B cell (primary cell): ENCODE data around the gene EFNB2. TPM values are rescaled to one million over a fixed set of nuclear protein-coding genes. Genes with fewer than 3 reads are reported as not detected.

ENCODE experiments used
- ATAC-seq: fragments of 200-7000 bp; cut with Tn5 transposase; one replicate; pipeline ENCODE4 v1.10.0; 2021; ENCODE audit warnings: low read depth, mild to moderate bottlenecking, moderate number of reproducible peaks, moderate library complexity
- CTCF ChIA-PET: fragments of 350-600 bp; sonication (Branson Sonifier 250); formaldehyde crosslinking; loops from one replicate; lab custom pipeline; 2021; ENCODE audit warnings: antibody characterized with exemption, inconsistent platforms; lab: Charles Lee
- POLR2A ChIA-PET: fragments of 350-600 bp; sonication (Branson Sonifier 250); formaldehyde crosslinking; loops from one replicate; lab custom pipeline; 2021; ENCODE audit warnings: antibody characterized with exemption; lab: Charles Lee
- DNase-seq: peaks from one replicate; pipeline ENCODE4 v3.0.0; 2013
- H2AFZ ChIP-seq: 2 replicates; pipeline ENCODE4 v1.6.1; 2012; ENCODE audit warnings: mild to moderate bottlenecking, low read depth, low read length; ENCODE audit not compliant: insufficient read depth, poor library complexity, severe bottlenecking
- H3K27ac ChIP-seq, 2 donors: 1 replicate in 1 of 2; 2 replicates in 1 of 2; pipeline ENCODE4 v1.5.1; 2012 to 2013; ENCODE audit warnings: low read length in 2 of 2, mild to moderate bottlenecking in 2 of 2, moderate library complexity in 1 of 2
- H3K27me3 ChIP-seq, 4 experiments: fragments of 200-600 bp in 1 of 4; sonication (generic) in 1 of 4; replicated peaks in 1 of 4; 1 replicate in 2 of 4; 2 replicates in 2 of 4; pipeline versions ENCODE4 v1.6.1 to v1.7.0; 2013 to 2016; ENCODE audit warnings: low read length in 3 of 4, mild to moderate bottlenecking in 2 of 4, mixed read lengths in 1 of 4, moderate library complexity in 1 of 4; ENCODE audit not compliant: insufficient read depth in 4 of 4, control insufficient read depth in 3 of 4; ENCODE audit errors: control extremely low read depth in 1 of 4
- H3K36me3 ChIP-seq, 2 experiments: replicated peaks in 1 of 2; 1 replicate in 1 of 2; 2 replicates in 1 of 2; pipeline versions ENCODE4 v1.6.1 to v1.7.1; 2013; ENCODE audit warnings: low read length in 1 of 2; ENCODE audit not compliant: insufficient read depth in 2 of 2, control insufficient read depth in 1 of 2; ENCODE audit errors: control extremely low read depth in 1 of 2, extremely low read depth in 1 of 2
- H3K4me1 ChIP-seq, 2 donors: fragments of 200-600 bp in 1 of 2; sonication (generic) in 1 of 2; 1 replicate in 1 of 2; 2 replicates in 1 of 2; pipeline versions ENCODE4 v1.5.1 to v1.6.1; 2013 to 2017; ENCODE audit warnings: low read length in 2 of 2; ENCODE audit not compliant: control insufficient read depth in 2 of 2, insufficient read depth in 2 of 2
- H3K4me2 ChIP-seq: replicated peaks from 2 replicates; pipeline ENCODE3; 2012; ENCODE audit warnings: mild to moderate bottlenecking, low read depth, low read length; ENCODE audit not compliant: poor library complexity, severe bottlenecking
- H3K4me3 ChIP-seq, 5 experiments: fragments of 200-600 bp in 1 of 5; sonication (generic) in 1 of 5; 1 replicate in 3 of 5; 2 replicates in 2 of 5; pipeline versions ENCODE4 v1.5.1 to v1.7.0; 2011 to 2016; ENCODE audit warnings: low read length in 4 of 5, mild to moderate bottlenecking in 4 of 5, low read depth in 2 of 5, control low read depth in 1 of 5, moderate library complexity in 1 of 5; ENCODE audit not compliant: insufficient read depth in 1 of 5; ENCODE audit errors: control extremely low read depth in 1 of 5, extremely low read depth in 1 of 5
- H3K79me2 ChIP-seq: fragments of 200-600 bp; sonication (generic); one replicate; pipeline ENCODE4 v1.6.0; 2016; ENCODE audit warnings: low read length; ENCODE audit not compliant: control insufficient read depth, insufficient read depth
- H3K9ac ChIP-seq: fragments of 200-600 bp; sonication (generic); 2 replicates; pipeline ENCODE4 v1.6.1; 2017; ENCODE audit warnings: mild to moderate bottlenecking, low read length, moderate library complexity
- H3K9me3 ChIP-seq, 3 donors: one replicate each; pipeline versions ENCODE4 v1.6.1 to v1.7.1; 2013; ENCODE audit warnings: low read length in 2 of 3; ENCODE audit not compliant: control insufficient read depth in 2 of 3, insufficient read depth in 1 of 3; ENCODE audit errors: control extremely low read depth in 1 of 3
- H4K20me1 ChIP-seq: 2 replicates; pipeline ENCODE4 v1.6.0; 2012; ENCODE audit warnings: mild to moderate bottlenecking, low read length; ENCODE audit not compliant: insufficient read depth, control insufficient read depth, poor library complexity, severe bottlenecking
- H3K27ac Mint-ChIP-seq: one replicate; pipeline ENCODE4 v1.8.0; 2021; ENCODE audit warnings: mixed read lengths
- H3K27me3 Mint-ChIP-seq: one replicate; pipeline ENCODE4 v1.8.0; 2021; ENCODE audit warnings: mixed read lengths
- H3K4me1 Mint-ChIP-seq: one replicate; pipeline ENCODE4 v1.8.0; 2021; ENCODE audit warnings: mixed read lengths
- H3K4me3 Mint-ChIP-seq: one replicate; pipeline ENCODE4 v1.8.0; 2021; ENCODE audit warnings: mixed read lengths
- H3K9me3 Mint-ChIP-seq: one replicate; pipeline ENCODE4 v1.8.0; 2022; ENCODE audit warnings: mixed read lengths; ENCODE audit not compliant: insufficient read depth
- CTCF ChIP-seq: fragments of 200-600 bp; IDR thresholded peaks from one replicate; pipeline ENCODE4 v1.8.0; 2022; ENCODE audit warnings: antibody characterized with exemption, mild to moderate bottlenecking
- EZH2 ChIP-seq: IDR thresholded peaks from 2 replicates; pipeline ENCODE4 v1.6.1; 2012; ENCODE audit warnings: borderline replicate concordance, low read depth, mild to moderate bottlenecking, moderate library complexity, low read length; ENCODE audit not compliant: insufficient read depth, poor library complexity, severe bottlenecking
- WGBS: methylation state at CpG from one replicate; pipeline ENCODE4 v1.1.5; 2013; ENCODE audit warnings: missing lambda C conversion rate; ENCODE audit not compliant: insufficient coverage; 5-methylcytosine and 5-hydroxymethylcytosine counted together
- intact Hi-C: fragments of 100-400 bp; cut with micrococcal nuclease; formaldehyde crosslinking; loops from one replicate; pipeline ENCODE4 v1.10.0; 2022
- polyA plus RNA-seq: library from polyadenylated mRNA; depleted of rRNA; stranded (reverse); fragments of >200 nt; gene quantifications from 2 replicates; pipeline ENCODE4 v1.2.3, GENCODE V29; 2012
- total RNA-seq, 2 donors: library from RNA; stranded (reverse); fragments of 120-200 nt in 1 of 2; gene quantifications; 1 replicate in 1 of 2; 2 replicates in 1 of 2; pipeline versions ENCODE4 v1.2.3 to v1.2.4, GENCODE V29; 2013 to 2022

EFNB2 gene
- total and polyA plus RNA-seq, 2 donors (not counting 1 experiment from before 2014, with no cell fraction given), result 0.04 to 1.2 TPM

GRCh38 chr13:106541826-106542225, 6.4 kb upstream of the EFNB2 start:
- no peaks in the 10 kb centered on the region for H3K4me1 Mint-ChIP-seq
- TF ChIP-seq EZH2, result no peak
- TF ChIP-seq CTCF, result no peak
- no peak overlapping the region for H3K27ac Mint-ChIP-seq
- Histone ChIP-seq H3K27me3 (no peaks in the 10 kb centered on the region), H3K27ac (no peak overlapping the region), H3K9me3 (no peaks in the 10 kb centered on the region), H4K20me1 (peaks cover 24% of the 10 kb centered on the region), H3K79me2 (no peaks in the 10 kb centered on the region), H2AFZ (no peak overlapping the region), H3K4me2 (no peak overlapping the region), H3K4me3 (no peak overlapping the region), H3K4me1 (no peaks in the 10 kb centered on the region), H3K36me3 (peaks cover 12 to 22% of the 10 kb centered on the region in 2 experiments), H3K9ac (no peak overlapping the region)
- intact Hi-C loops, result no loop called here
- ATAC-seq, result no peak
- H3K27me3 Mint-ChIP-seq, result no peaks in the 10 kb centered on the region
- CTCF ChIA-PET, result no interaction called here
- H3K9me3 Mint-ChIP-seq, result no peaks in the 10 kb centered on the region
- DNase-seq, result no peak
- no peak overlapping the region for H3K4me3 Mint-ChIP-seq
- no CpG with 5 or more reads among the region's 1 CpG for WGBS
- POLR2A ChIA-PET, result no interaction called here

GRCh38 chr13:106540613-106541012, 5.2 kb upstream of the EFNB2 start:
- CTCF ChIA-PET, result interaction anchor here (0.7 to 1.0 kb wide), 2 partner anchors 13 to 29 kb away, joined by 3 read pairs; no protein-coding TSS in a partner anchor
- no peaks in the 10 kb centered on the region for H3K27me3 Mint-ChIP-seq
- H3K9ac ChIP-seq, result no peak overlapping the region
- peaks cover 0 to 3% of the 10 kb centered on the region in 2 donors for H3K4me1 ChIP-seq
- H3K36me3 ChIP-seq, result peaks cover 9 to 13% of the 10 kb centered on the region in 2 experiments
- H3K9me3 Mint-ChIP-seq, result no peaks in the 10 kb centered on the region
- ATAC-seq, result no peak
- H4K20me1 ChIP-seq, result peaks cover 16% of the 10 kb centered on the region
- H3K4me1 Mint-ChIP-seq, result peaks cover 4% of the 10 kb centered on the region
- H3K27ac Mint-ChIP-seq, result no peak overlapping the region
- H3K27me3 ChIP-seq, result no peaks in the 10 kb centered on the region
- H3K4me2 ChIP-seq, result no peak overlapping the region
- intact Hi-C loops, result no loop called here
- no peak for TF ChIP-seq CTCF
- TF ChIP-seq EZH2, result no peak
- no peak overlapping the region for H3K4me3 ChIP-seq
- H3K4me3 Mint-ChIP-seq, result no peak overlapping the region
- H3K27ac ChIP-seq, result no peak overlapping the region
- no peaks in the 10 kb centered on the region for H3K9me3 ChIP-seq
- POLR2A ChIA-PET, result no interaction called here
- no peak overlapping the region for H2AFZ ChIP-seq
- WGBS, result 100% methylated on average over 1 of the region's 4 CpGs
- no peak for DNase-seq
- no peaks in the 10 kb centered on the region for H3K79me2 ChIP-seq
